SK-N-SH (cell line): ENCODE measurements around the gene YKT6. TPM values are rescaled to one million over a fixed set of nuclear protein-coding genes. Genes with fewer than 3 reads are reported as not detected.

Experiments
- CTCF ChIA-PET: fragments of 300-600, 350-600 bp; formaldehyde crosslinking; extraction: SDS; loops from one replicate; lab custom pipeline; 2021; lab: Yijun Ruan, JAX
- POLR2A ChIA-PET: fragments of 350-600 bp; sonication (Branson Sonifier 250); formaldehyde crosslinking; extraction: SDS; loops from one replicate; lab custom pipeline; 2020; ENCODE audit warnings: antibody characterized with exemption, inconsistent platforms; lab: Yijun Ruan, JAX
- DNase-seq: peaks from one replicate; pipeline ENCODE4 v3.0.0; 2012
- H2AFZ ChIP-seq: fragments of 200-600 bp; sonication (generic); 2 replicates; pipeline ENCODE4 v1.8.1; 2016; ENCODE audit warnings: antibody characterized with exemption, mild to moderate bottlenecking, low read depth
- H3F3A ChIP-seq: fragments of 200-600 bp; sonication (generic); replicated peaks from 2 replicates; pipeline ENCODE3; 2016; ENCODE audit warnings: antibody characterized with exemption, mild to moderate bottlenecking; ENCODE audit not compliant: insufficient read depth
- H3K27ac ChIP-seq, 2 experiments: fragments of 200-500 bp in 1 of 2; fragments of 200-600 bp in 1 of 2; sonication (Bioruptor generic) in 1 of 2; sonication (generic), shearing (Covaris generic) in 1 of 2; 2 replicates each; pipeline versions ENCODE4 v1.5.1 to v1.6.1; 2014 to 2016; ENCODE audit warnings: low read depth in 2 of 2, inconsistent platforms in 1 of 2, low read length in 1 of 2, mild to moderate bottlenecking in 1 of 2, mixed read lengths in 1 of 2
- H3K27me3 ChIP-seq: fragments of 200-600 bp; sonication (generic), shearing (Covaris generic); 2 replicates; pipeline ENCODE4 v1.6.1; 2016; ENCODE audit warnings: mixed run types; ENCODE audit not compliant: insufficient read depth
- H3K36me3 ChIP-seq, 2 experiments: fragments of 200-500 bp in 1 of 2; fragments of 200-600 bp in 1 of 2; sonication (Bioruptor generic) in 1 of 2; sonication (generic) in 1 of 2; replicated peaks in 1 of 2; 2 replicates each; pipeline versions ENCODE3 to v1.5.1; 2014 to 2016; ENCODE audit warnings: low read length in 1 of 2, mild to moderate bottlenecking in 1 of 2; ENCODE audit not compliant: insufficient read depth in 2 of 2, control insufficient read depth in 1 of 2
- H3K4me1 ChIP-seq, 2 experiments: fragments of 200-500 bp in 1 of 2; fragments of 200-600 bp in 1 of 2; sonication (Bioruptor generic) in 1 of 2; sonication (generic), shearing (Covaris generic) in 1 of 2; 2 replicates each; pipeline versions ENCODE4 v1.5.1 to v1.6.1; 2014 to 2016; ENCODE audit warnings: low read depth in 1 of 2, low read length in 1 of 2, mixed run types in 1 of 2; ENCODE audit not compliant: insufficient read depth in 2 of 2, control insufficient read depth in 1 of 2
- H3K4me2 ChIP-seq: fragments of 200-600 bp; sonication (generic), shearing (Covaris generic); 2 replicates; pipeline ENCODE4 v1.6.1; 2017; ENCODE audit warnings: mixed run types
- H3K4me3 ChIP-seq, 2 experiments: fragments of 200-500 bp in 1 of 2; fragments of 200-600 bp in 1 of 2; sonication (Bioruptor generic) in 1 of 2; sonication (generic), shearing (Covaris generic) in 1 of 2; 2 replicates each; pipeline versions ENCODE4 v1.5.1 to v1.8.1; 2014 to 2016; ENCODE audit warnings: low read depth in 2 of 2, inconsistent platforms in 1 of 2, low read length in 1 of 2, mild to moderate bottlenecking in 1 of 2, mixed read lengths in 1 of 2, moderate library complexity in 1 of 2
- H3K79me2 ChIP-seq: fragments of 200-600 bp; sonication (generic); 2 replicates; pipeline ENCODE4 v1.8.1; 2017; ENCODE audit warnings: mild to moderate bottlenecking; ENCODE audit not compliant: insufficient read depth
- H3K9ac ChIP-seq: fragments of 200-600 bp; sonication (generic); 2 replicates; pipeline ENCODE4 v1.6.1; 2017; ENCODE audit warnings: mixed run types
- H3K9me2 ChIP-seq: fragments of 200-600 bp; sonication (generic); 2 replicates; pipeline ENCODE4 v1.6.1; 2017; ENCODE audit warnings: mixed run types
- H3K9me3 ChIP-seq: fragments of 200-600 bp; sonication (generic); 2 replicates; pipeline ENCODE4 v1.6.1; 2017; ENCODE audit warnings: mixed run types, mild to moderate bottlenecking, moderate library complexity
- H4K20me1 ChIP-seq: fragments of 200-600 bp; sonication (generic); 2 replicates; pipeline ENCODE4 v1.6.1; 2017; ENCODE audit warnings: mild to moderate bottlenecking, mixed run types; ENCODE audit not compliant: insufficient read depth
- ELF1 ChIP-seq: IDR thresholded peaks from 2 replicates; pipeline ENCODE4 v1.4.0; 2012
- EP300 ChIP-seq, 2 experiments: IDR thresholded peaks; 2 replicates each; pipeline versions ENCODE4 v1.4.0 to v1.6.1; 2012; ENCODE audit warnings: borderline replicate concordance in 1 of 2, low read depth in 1 of 2, low read length in 1 of 2
- EZH2phosphoT487 ChIP-seq: fragments of 200-600 bp; sonication (generic); IDR thresholded peaks from 2 replicates; pipeline ENCODE4 v1.6.1; 2017; ENCODE audit warnings: low read depth, mixed run types, mild to moderate bottlenecking, antibody characterized with exemption, moderate library complexity, borderline replicate concordance
- FOSL2 ChIP-seq: IDR thresholded peaks from 2 replicates; pipeline ENCODE4 v1.4.0; 2012; ENCODE audit warnings: low read depth, mild to moderate bottlenecking, moderate library complexity, borderline replicate concordance
- FOXJ3 ChIP-seq: sonication (generic); formaldehyde crosslinking; IDR thresholded peaks from 2 replicates; pipeline ENCODE4 v1.5.1; 2020; ENCODE audit warnings: mild to moderate bottlenecking, missing genetic modification reagents
- GABPA ChIP-seq: IDR thresholded peaks from 2 replicates; pipeline ENCODE4 v1.4.0; 2012; ENCODE audit warnings: low read depth, mild to moderate bottlenecking
- JUND ChIP-seq: IDR thresholded peaks from 2 replicates; pipeline ENCODE4 v1.4.0; 2012
- MEF2A ChIP-seq: IDR thresholded peaks from 2 replicates; pipeline ENCODE4 v1.4.0; 2012; ENCODE audit warnings: low read depth, borderline replicate concordance
- NFIC ChIP-seq: IDR thresholded peaks from 2 replicates; pipeline ENCODE4 v1.4.0; 2012; ENCODE audit warnings: borderline replicate concordance
- NRF1 ChIP-seq: IDR thresholded peaks from 2 replicates; pipeline ENCODE4 v1.6.1; 2012; ENCODE audit warnings: low read depth, mild to moderate bottlenecking, low read length
- PBX3 ChIP-seq: IDR thresholded peaks from 2 replicates; pipeline ENCODE4; 2012
- POLR2AphosphoS5 ChIP-seq: IDR thresholded peaks from 2 replicates; pipeline ENCODE4 v1.6.1; 2012; ENCODE audit warnings: low read depth, low read length
- RCOR1 ChIP-seq: fragments of 150-350 bp; IDR thresholded peaks from 2 replicates; pipeline ENCODE4 v1.6.1; 2017; ENCODE audit warnings: antibody characterized with exemption, low read length
- RFX5 ChIP-seq: IDR thresholded peaks from 2 replicates; pipeline ENCODE4 v1.6.1; 2012; ENCODE audit warnings: mild to moderate bottlenecking, improper control_type of control experiment, low read length
- SIN3A ChIP-seq: IDR thresholded peaks from 2 replicates; pipeline ENCODE4 v1.6.1; 2012; ENCODE audit warnings: low read depth, mild to moderate bottlenecking, low read length, moderate library complexity, borderline replicate concordance
- TAF1 ChIP-seq: IDR thresholded peaks from 2 replicates; pipeline ENCODE4 v1.6.1; 2012; ENCODE audit warnings: low read depth, mild to moderate bottlenecking, low read length, moderate library complexity, borderline replicate concordance
- TEAD4 ChIP-seq: IDR thresholded peaks from 2 replicates; pipeline ENCODE4 v1.4.0; 2012; ENCODE audit warnings: mild to moderate bottlenecking, borderline replicate concordance; ENCODE audit not compliant: insufficient read depth
- YY1 ChIP-seq: IDR thresholded peaks from 2 replicates; pipeline ENCODE4 v1.4.0; 2012; ENCODE audit warnings: low read depth, mild to moderate bottlenecking
- ZBTB33 ChIP-seq: IDR thresholded peaks from 2 replicates; pipeline ENCODE4 v1.4.0; 2012; ENCODE audit warnings: low read depth, borderline replicate concordance
- WGBS: methylation state at CpG from one replicate; pipeline ENCODE4 v1.1.6; 2017; ENCODE audit warnings: low lambda C conversion rate; 5-methylcytosine and 5-hydroxymethylcytosine counted together
- polyA plus RNA-seq, 3 experiments: library from polyadenylated mRNA; depleted of rRNA; stranded (reverse); fragments of >200 nt; gene quantifications; 2 replicates each; pipeline ENCODE4 v1.2.3, GENCODE V29; 2012
- TF ChIP-seq, protein P1 (sequence below): IDR thresholded peaks from 2 replicates; pipeline ENCODE4 v1.6.1; 2012; ENCODE audit warnings: mild to moderate bottlenecking, low read depth, low read length, moderate library complexity
- TF ChIP-seq, protein P2 (sequence below): fragments of 150-350 bp; IDR thresholded peaks from 2 replicates; pipeline ENCODE4 v1.6.1; 2017; ENCODE audit warnings: antibody characterized with exemption, low read length, low read depth, borderline replicate concordance
- TF ChIP-seq, protein P3 (sequence below): IDR thresholded peaks from 2 replicates; pipeline ENCODE4 v1.4.0; 2012; ENCODE audit warnings: low read depth
- TF ChIP-seq, protein P4 (sequence below): IDR thresholded peaks from 2 replicates; pipeline ENCODE4 v1.4.0; 2012; ENCODE audit warnings: low read depth, borderline replicate concordance

The YKT6 gene
- polyA plus RNA-seq, 1 of the 3 experiments (the other 2 are of a cell fraction), result 170 TPM

GRCh38 chr7:44184206-44184872, 16.4 kb upstream of the YKT6 start:
- H3K36me3 ChIP-seq, result no peaks in the 10 kb centered on the region
- peak overlapping the region; percentile 34; the same call in 1 of the 2 replicates for H3K9ac ChIP-seq
- H3K4me1 ChIP-seq, result peaks cover 0 to 11% of the 10 kb centered on the region in 2 experiments; a peak in 2 of 4 replicates
- H3F3A ChIP-seq, result peaks cover 4% of the 10 kb centered on the region
- H3K4me3 ChIP-seq, result no peak overlapping the region
- no peak for DNase-seq
- H3K4me2 ChIP-seq, result peak overlapping the region; percentile 52
- H3K9me2 ChIP-seq, result no peaks in the 10 kb centered on the region
- H3K27me3 ChIP-seq, result no peaks in the 10 kb centered on the region
- CTCF ChIA-PET, result interaction anchor here (1.8 to 3.7 kb wide), 2 partner anchors 12 to 112 kb away, joined by 6 to 29 read pairs; no protein-coding TSS in a partner anchor
- POLR2A ChIA-PET, result no interaction called here
- no peaks in the 10 kb centered on the region for H3K9me3 ChIP-seq
- no peaks in the 10 kb centered on the region for H3K79me2 ChIP-seq
- WGBS, result 69% methylated on average over 16 of the region's 16 CpGs
- 0 out of 2 replicates have a peak overlapping the region, but pooled peaks have one; percentile 61 for H2AFZ ChIP-seq
- no peaks in the 10 kb centered on the region for H4K20me1 ChIP-seq
- H3K27ac ChIP-seq, result peak overlapping the region in 1 of 2 experiments; percentile 62; a peak in 2 of 4 replicates
- TF ChIP-seq YY1 (no peak), FOSL2 (peak; percentile 99), ELF1 (no peak), GABPA (no peak), TAF1 (no peak), JUND (peak; percentile 91), MEF2A (no peak), SIN3A (peak; percentile 51; the same call in 1 of the 2 replicates), TEAD4 (no peak), EZH2phosphoT487 (no peak), FOXJ3 (CRISPR knock-in tag) (no peak), RFX5 (no peak), POLR2AphosphoS5 (no peak; the same call in 1 of the 2 replicates), NFIC (peak; percentile 69), NRF1 (no peak), RCOR1 (no peak), EP300 (IDR thresholded peaks at IDR 0.05; ENCODE audit: borderline replicate concordance in 1 of 2, low read depth in 1 of 2, low read length in 1 of 2) (peak in 1 of 2 experiments; percentile 57; a peak in 1 of 4 replicates), ZBTB33 (0 out of 2 replicates have a peak, but pooled peaks have one; percentile 26), PBX3 (peak; percentile 70; the same call in 1 of the 2 replicates)
- TF ChIP-seq, protein P1, sequence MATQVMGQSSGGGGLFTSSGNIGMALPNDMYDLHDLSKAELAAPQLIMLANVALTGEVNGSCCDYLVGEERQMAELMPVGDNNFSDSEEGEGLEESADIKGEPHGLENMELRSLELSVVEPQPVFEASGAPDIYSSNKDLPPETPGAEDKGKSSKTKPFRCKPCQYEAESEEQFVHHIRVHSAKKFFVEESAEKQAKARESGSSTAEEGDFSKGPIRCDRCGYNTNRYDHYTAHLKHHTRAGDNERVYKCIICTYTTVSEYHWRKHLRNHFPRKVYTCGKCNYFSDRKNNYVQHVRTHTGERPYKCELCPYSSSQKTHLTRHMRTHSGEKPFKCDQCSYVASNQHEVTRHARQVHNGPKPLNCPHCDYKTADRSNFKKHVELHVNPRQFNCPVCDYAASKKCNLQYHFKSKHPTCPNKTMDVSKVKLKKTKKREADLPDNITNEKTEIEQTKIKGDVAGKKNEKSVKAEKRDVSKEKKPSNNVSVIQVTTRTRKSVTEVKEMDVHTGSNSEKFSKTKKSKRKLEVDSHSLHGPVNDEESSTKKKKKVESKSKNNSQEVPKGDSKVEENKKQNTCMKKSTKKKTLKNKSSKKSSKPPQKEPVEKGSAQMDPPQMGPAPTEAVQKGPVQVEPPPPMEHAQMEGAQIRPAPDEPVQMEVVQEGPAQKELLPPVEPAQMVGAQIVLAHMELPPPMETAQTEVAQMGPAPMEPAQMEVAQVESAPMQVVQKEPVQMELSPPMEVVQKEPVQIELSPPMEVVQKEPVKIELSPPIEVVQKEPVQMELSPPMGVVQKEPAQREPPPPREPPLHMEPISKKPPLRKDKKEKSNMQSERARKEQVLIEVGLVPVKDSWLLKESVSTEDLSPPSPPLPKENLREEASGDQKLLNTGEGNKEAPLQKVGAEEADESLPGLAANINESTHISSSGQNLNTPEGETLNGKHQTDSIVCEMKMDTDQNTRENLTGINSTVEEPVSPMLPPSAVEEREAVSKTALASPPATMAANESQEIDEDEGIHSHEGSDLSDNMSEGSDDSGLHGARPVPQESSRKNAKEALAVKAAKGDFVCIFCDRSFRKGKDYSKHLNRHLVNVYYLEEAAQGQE, result 0 out of 2 replicates have a peak, but pooled peaks have one; percentile 36
- TF ChIP-seq, protein P2, sequence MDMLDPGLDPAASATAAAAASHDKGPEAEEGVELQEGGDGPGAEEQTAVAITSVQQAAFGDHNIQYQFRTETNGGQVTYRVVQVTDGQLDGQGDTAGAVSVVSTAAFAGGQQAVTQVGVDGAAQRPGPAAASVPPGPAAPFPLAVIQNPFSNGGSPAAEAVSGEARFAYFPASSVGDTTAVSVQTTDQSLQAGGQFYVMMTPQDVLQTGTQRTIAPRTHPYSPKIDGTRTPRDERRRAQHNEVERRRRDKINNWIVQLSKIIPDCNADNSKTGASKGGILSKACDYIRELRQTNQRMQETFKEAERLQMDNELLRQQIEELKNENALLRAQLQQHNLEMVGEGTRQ, result no peak
- TF ChIP-seq, protein P3, sequence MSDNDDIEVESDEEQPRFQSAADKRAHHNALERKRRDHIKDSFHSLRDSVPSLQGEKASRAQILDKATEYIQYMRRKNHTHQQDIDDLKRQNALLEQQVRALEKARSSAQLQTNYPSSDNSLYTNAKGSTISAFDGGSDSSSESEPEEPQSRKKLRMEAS, result peak; percentile 70
- TF ChIP-seq, protein P4, sequence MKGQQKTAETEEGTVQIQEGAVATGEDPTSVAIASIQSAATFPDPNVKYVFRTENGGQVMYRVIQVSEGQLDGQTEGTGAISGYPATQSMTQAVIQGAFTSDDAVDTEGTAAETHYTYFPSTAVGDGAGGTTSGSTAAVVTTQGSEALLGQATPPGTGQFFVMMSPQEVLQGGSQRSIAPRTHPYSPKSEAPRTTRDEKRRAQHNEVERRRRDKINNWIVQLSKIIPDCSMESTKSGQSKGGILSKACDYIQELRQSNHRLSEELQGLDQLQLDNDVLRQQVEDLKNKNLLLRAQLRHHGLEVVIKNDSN, result no peak
